Measurements from ENCODE around the gene GCLC.

GCLC gene

DNA sequence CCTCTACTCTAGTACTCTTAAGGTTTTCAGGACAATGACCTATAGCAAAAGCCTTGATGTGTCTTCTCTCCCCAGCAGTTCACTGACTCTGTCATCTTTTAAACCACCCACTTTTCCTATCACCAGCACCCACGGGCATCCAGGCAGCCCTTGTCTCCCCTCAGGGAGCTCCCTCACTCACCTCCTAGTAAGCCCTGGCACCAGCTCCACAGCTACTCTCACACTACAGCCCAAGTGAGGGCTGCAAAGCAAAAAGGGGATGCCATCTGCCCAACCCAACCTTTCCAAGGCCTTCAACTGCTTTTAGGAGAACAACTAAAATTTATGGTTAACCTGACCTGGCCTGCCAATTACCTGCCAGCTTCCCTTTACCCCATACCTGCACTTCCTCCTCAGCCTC, 26.0 kb downstream of the GCLC start:
- no peak for DNase-seq
- Histone ChIP-seq H3K36me3 (ENCODE audit: control insufficient read depth in 4 of 4, insufficient read depth in 4 of 4, low read length in 3 of 4) (peaks cover 9 to 51% (median 26%) of the 10 kb centered on the region in 4 experiments), H3K4me1 (ENCODE audit: control extremely low read depth in 1 of 4, control insufficient read depth in 4 of 4, insufficient read depth in 4 of 4, low read length in 3 of 4) (no peaks in the 10 kb centered on the region), H3K27ac (ENCODE audit: insufficient read depth in 1 of 2, low read depth in 1 of 2, low read length in 2 of 2, poor library complexity in 1 of 2, severe bottlenecking in 2 of 2) (no peak overlapping the region), H3K27me3 (replicated peaks in 2 of 5; ENCODE audit: control insufficient read depth in 4 of 5, insufficient read depth in 5 of 5, low read length in 4 of 5) (no peaks in the 10 kb centered on the region), H3K4me3 (ENCODE audit: control insufficient read depth in 1 of 7, extremely low read depth in 1 of 7, insufficient read depth in 4 of 7, low read depth in 2 of 7, low read length in 6 of 7) (no peak overlapping the region), H3K9me3 (ENCODE audit: control extremely low read depth in 1 of 5, control insufficient read depth in 4 of 5, insufficient read depth in 2 of 5, low read depth in 1 of 5, low read length in 4 of 5) (no peaks in the 10 kb centered on the region)
- ChIA-PET CTCF (interaction anchor here (1.0 to 1.8 kb wide), 4 partner anchors 21 to 26 kb away, joined by 3 to 5 read pairs (median 4); no protein-coding TSS in a partner anchor), POLR2A (no interaction called here)
- WGBS (ENCODE audit: insufficient coverage), result 100% methylated on average over 1 of the region's 1 CpG

GRCh38 chr6:53517021-53517420, 27.9 kb downstream of the GCLC start:
- no peak for DNase-seq
- POLR2A ChIA-PET, result no interaction called here
- CTCF ChIA-PET, result interaction anchor here (1.4 to 1.8 kb wide), 3 partner anchors 21 to 32 kb away, joined by 3 to 5 read pairs (median 4); no protein-coding TSS in a partner anchor
- no peak overlapping the region for H3K27ac ChIP-seq (ENCODE audit: insufficient read depth in 1 of 2, low read depth in 1 of 2, low read length in 2 of 2, poor library complexity in 1 of 2, severe bottlenecking in 2 of 2)
- no CpG with 5 or more reads among the region's 2 CpGs for WGBS (ENCODE audit: insufficient coverage)
- H3K36me3 ChIP-seq (ENCODE audit: control insufficient read depth in 4 of 4, insufficient read depth in 4 of 4, low read length in 3 of 4), result peaks cover 9 to 62% (median 32%) of the 10 kb centered on the region in 4 experiments
- no peak overlapping the region for H3K4me3 ChIP-seq (ENCODE audit: control insufficient read depth in 1 of 7, extremely low read depth in 1 of 7, insufficient read depth in 4 of 7, low read depth in 2 of 7, low read length in 6 of 7)
- H3K9me3 ChIP-seq (ENCODE audit: control extremely low read depth in 1 of 5, control insufficient read depth in 4 of 5, insufficient read depth in 2 of 5, low read depth in 1 of 5, low read length in 4 of 5), result no peaks in the 10 kb centered on the region
- no peaks in the 10 kb centered on the region for H3K4me1 ChIP-seq (ENCODE audit: control extremely low read depth in 1 of 4, control insufficient read depth in 4 of 4, insufficient read depth in 4 of 4, low read length in 3 of 4)
- H3K27me3 ChIP-seq (replicated peaks in 2 of 5; ENCODE audit: control insufficient read depth in 4 of 5, insufficient read depth in 5 of 5, low read length in 4 of 5), result no peaks in the 10 kb centered on the region

- POLR2A ChIA-PET, result no interaction called here
- H3K27ac ChIP-seq (ENCODE audit: insufficient read depth in 1 of 2, low read depth in 1 of 2, low read length in 2 of 2, poor library complexity in 1 of 2, severe bottlenecking in 2 of 2), result no peak overlapping the region
- 100% methylated on average over 3 of the region's 3 CpGs for WGBS (ENCODE audit: insufficient coverage)
- CTCF ChIA-PET, result no interaction called here
- H3K4me3 ChIP-seq (ENCODE audit: control insufficient read depth in 1 of 7, extremely low read depth in 1 of 7, insufficient read depth in 4 of 7, low read depth in 2 of 7, low read length in 6 of 7), result no peak overlapping the region
- no peaks in the 10 kb centered on the region for H3K27me3 ChIP-seq (replicated peaks in 2 of 5; ENCODE audit: control insufficient read depth in 4 of 5, insufficient read depth in 5 of 5, low read length in 4 of 5)
- DNase-seq, result no peak
- H3K9me3 ChIP-seq (ENCODE audit: control extremely low read depth in 1 of 5, control insufficient read depth in 4 of 5, insufficient read depth in 2 of 5, low read depth in 1 of 5, low read length in 4 of 5), result no peaks in the 10 kb centered on the region
- no peaks in the 10 kb centered on the region for H3K4me1 ChIP-seq (ENCODE audit: control extremely low read depth in 1 of 4, control insufficient read depth in 4 of 4, insufficient read depth in 4 of 4, low read length in 3 of 4)
- peaks cover 9 to 66% (median 30%) of the 10 kb centered on the region in 4 experiments for H3K36me3 ChIP-seq (ENCODE audit: control insufficient read depth in 4 of 4, insufficient read depth in 4 of 4, low read length in 3 of 4)
These were observed 30.2 kb downstream of the GCLC start for GRCh38 chr6:53514677-53515076.

DNA sequence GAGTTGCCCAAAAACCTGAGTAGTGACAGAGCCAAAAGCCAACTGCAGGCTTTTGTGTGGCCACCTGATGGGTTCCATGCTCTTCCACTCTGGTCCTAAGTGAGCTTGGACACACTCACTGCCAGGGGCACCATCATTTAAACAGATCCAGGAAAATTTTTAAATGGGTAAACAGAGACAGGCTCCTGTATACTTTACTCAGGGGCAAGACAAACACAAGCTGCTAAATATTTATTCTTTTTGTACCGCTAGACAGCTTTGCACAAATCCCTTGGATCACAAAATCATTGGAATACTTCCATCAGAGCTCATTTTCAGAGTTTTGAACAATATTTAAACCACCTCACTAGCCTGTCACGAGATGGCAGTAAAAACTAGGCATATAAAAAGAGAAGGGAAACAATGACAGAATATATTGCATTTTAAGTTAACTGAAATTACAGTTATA, 31.4 kb downstream of the GCLC start:
- Histone ChIP-seq H3K4me1 (ENCODE audit: control extremely low read depth in 1 of 4, control insufficient read depth in 4 of 4, insufficient read depth in 4 of 4, low read length in 3 of 4) (no peaks in the 10 kb centered on the region), H3K4me3 (ENCODE audit: control insufficient read depth in 1 of 7, extremely low read depth in 1 of 7, insufficient read depth in 4 of 7, low read depth in 2 of 7, low read length in 6 of 7) (no peak overlapping the region), H3K9me3 (ENCODE audit: control extremely low read depth in 1 of 5, control insufficient read depth in 4 of 5, insufficient read depth in 2 of 5, low read depth in 1 of 5, low read length in 4 of 5) (no peaks in the 10 kb centered on the region), H3K27me3 (replicated peaks in 2 of 5; ENCODE audit: control insufficient read depth in 4 of 5, insufficient read depth in 5 of 5, low read length in 4 of 5) (no peaks in the 10 kb centered on the region), H3K36me3 (ENCODE audit: control insufficient read depth in 4 of 4, insufficient read depth in 4 of 4, low read length in 3 of 4) (peaks cover 9 to 70% (median 25%) of the 10 kb centered on the region in 4 experiments), H3K27ac (ENCODE audit: insufficient read depth in 1 of 2, low read depth in 1 of 2, low read length in 2 of 2, poor library complexity in 1 of 2, severe bottlenecking in 2 of 2) (no peak overlapping the region)
- DNase-seq, result no peak
- WGBS (ENCODE audit: insufficient coverage), result 100% methylated on average over 1 of the region's 2 CpGs
- CTCF ChIA-PET, result interaction anchor here (1.2 to 2.2 kb wide), 2 partner anchors 10 to 11 kb away, joined by 3 to 6 read pairs; no protein-coding TSS in a partner anchor
- POLR2A ChIA-PET, result no interaction called here

DNA sequence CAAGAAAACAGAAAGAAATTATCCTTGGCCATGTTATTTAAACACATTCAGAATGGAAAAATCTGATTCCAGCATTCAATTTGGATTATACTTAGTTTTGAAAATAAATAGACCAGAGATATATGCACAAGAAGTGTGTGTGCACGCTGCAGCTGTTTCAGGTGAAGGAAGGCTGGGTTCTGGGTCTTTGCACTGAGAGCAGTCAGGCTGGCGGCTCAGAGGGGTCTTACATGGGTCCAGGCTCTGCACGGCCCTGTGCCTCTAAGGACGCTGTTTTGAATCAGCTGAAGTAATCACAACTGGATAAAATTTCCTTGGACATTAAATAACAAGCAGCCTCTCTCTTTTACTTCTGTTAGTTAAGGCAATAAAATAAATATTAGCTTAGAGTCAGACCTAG, 31.8 kb downstream of the GCLC start:
- CTCF ChIA-PET, result interaction anchor here (1.0 to 2.2 kb wide), 5 partner anchors 9 to 217 kb away, joined by 3 to 6 read pairs (median 3); no protein-coding TSS in a partner anchor
- Histone ChIP-seq H3K36me3 (ENCODE audit: control insufficient read depth in 4 of 4, insufficient read depth in 4 of 4, low read length in 3 of 4) (peaks cover 9 to 70% (median 29%) of the 10 kb centered on the region in 4 experiments), H3K27me3 (replicated peaks in 2 of 5; ENCODE audit: control insufficient read depth in 4 of 5, insufficient read depth in 5 of 5, low read length in 4 of 5) (no peaks in the 10 kb centered on the region), H3K4me1 (ENCODE audit: control extremely low read depth in 1 of 4, control insufficient read depth in 4 of 4, insufficient read depth in 4 of 4, low read length in 3 of 4) (no peaks in the 10 kb centered on the region), H3K27ac (ENCODE audit: insufficient read depth in 1 of 2, low read depth in 1 of 2, low read length in 2 of 2, poor library complexity in 1 of 2, severe bottlenecking in 2 of 2) (no peak overlapping the region), H3K9me3 (ENCODE audit: control extremely low read depth in 1 of 5, control insufficient read depth in 4 of 5, insufficient read depth in 2 of 5, low read depth in 1 of 5, low read length in 4 of 5) (no peaks in the 10 kb centered on the region), H3K4me3 (ENCODE audit: control insufficient read depth in 1 of 7, extremely low read depth in 1 of 7, insufficient read depth in 4 of 7, low read depth in 2 of 7, low read length in 6 of 7) (no peak overlapping the region)
- POLR2A ChIA-PET, result no interaction called here
- WGBS (ENCODE audit: insufficient coverage), result 100% methylated on average over 2 of the region's 4 CpGs
- DNase-seq, result no peak

GRCh38 chr6:53512626-53513025, 32.3 kb downstream of the GCLC start:
- Histone ChIP-seq H3K4me1 (ENCODE audit: control extremely low read depth in 1 of 4, control insufficient read depth in 4 of 4, insufficient read depth in 4 of 4, low read length in 3 of 4) (no peaks in the 10 kb centered on the region), H3K36me3 (ENCODE audit: control insufficient read depth in 4 of 4, insufficient read depth in 4 of 4, low read length in 3 of 4) (peaks cover 9 to 70% (median 30%) of the 10 kb centered on the region in 4 experiments), H3K27ac (ENCODE audit: insufficient read depth in 1 of 2, low read depth in 1 of 2, low read length in 2 of 2, poor library complexity in 1 of 2, severe bottlenecking in 2 of 2) (no peak overlapping the region), H3K9me3 (ENCODE audit: control extremely low read depth in 1 of 5, control insufficient read depth in 4 of 5, insufficient read depth in 2 of 5, low read depth in 1 of 5, low read length in 4 of 5) (no peaks in the 10 kb centered on the region), H3K4me3 (ENCODE audit: control insufficient read depth in 1 of 7, extremely low read depth in 1 of 7, insufficient read depth in 4 of 7, low read depth in 2 of 7, low read length in 6 of 7) (no peak overlapping the region), H3K27me3 (replicated peaks in 2 of 5; ENCODE audit: control insufficient read depth in 4 of 5, insufficient read depth in 5 of 5, low read length in 4 of 5) (no peaks in the 10 kb centered on the region)
- DNase-seq, result no peak
- no CpG with 5 or more reads among the region's 4 CpGs for WGBS (ENCODE audit: insufficient coverage)
- ChIA-PET CTCF (interaction anchor here (1.0 to 2.2 kb wide), 5 partner anchors 9 to 217 kb away, joined by 3 to 6 read pairs (median 3); no protein-coding TSS in a partner anchor), POLR2A (no interaction called here)

DNA sequence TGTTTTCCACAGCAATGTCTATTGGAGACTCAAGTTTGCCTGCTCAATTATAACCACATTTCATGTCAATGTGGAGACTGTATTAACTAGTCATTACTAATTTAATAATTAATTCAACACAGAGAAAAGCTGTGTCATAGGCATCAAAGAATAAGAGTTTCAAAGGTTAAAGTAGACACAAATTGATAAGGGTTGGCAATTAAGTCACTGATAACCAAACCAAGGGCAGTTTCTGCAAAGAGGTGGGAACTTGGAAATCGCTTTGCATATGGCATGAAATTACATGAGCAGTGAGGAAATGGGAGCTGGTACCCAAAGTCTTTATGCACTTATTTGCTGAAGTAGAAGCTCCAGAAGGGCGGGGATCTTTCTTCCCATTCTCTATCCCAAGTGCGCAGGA, 34.2 kb downstream of the GCLC start:
- no peak for DNase-seq
- no CpG with 5 or more reads among the region's 3 CpGs for WGBS (ENCODE audit: insufficient coverage)
- Histone ChIP-seq H3K27ac (ENCODE audit: insufficient read depth in 1 of 2, low read depth in 1 of 2, low read length in 2 of 2, poor library complexity in 1 of 2, severe bottlenecking in 2 of 2) (no peak overlapping the region), H3K9me3 (ENCODE audit: control extremely low read depth in 1 of 5, control insufficient read depth in 4 of 5, insufficient read depth in 2 of 5, low read depth in 1 of 5, low read length in 4 of 5) (no peaks in the 10 kb centered on the region), H3K27me3 (replicated peaks in 2 of 5; ENCODE audit: control insufficient read depth in 4 of 5, insufficient read depth in 5 of 5, low read length in 4 of 5) (no peaks in the 10 kb centered on the region), H3K4me3 (ENCODE audit: control insufficient read depth in 1 of 7, extremely low read depth in 1 of 7, insufficient read depth in 4 of 7, low read depth in 2 of 7, low read length in 6 of 7) (no peak overlapping the region), H3K36me3 (ENCODE audit: control insufficient read depth in 4 of 4, insufficient read depth in 4 of 4, low read length in 3 of 4) (peaks cover 8 to 69% (median 39%) of the 10 kb centered on the region in 4 experiments), H3K4me1 (ENCODE audit: control extremely low read depth in 1 of 4, control insufficient read depth in 4 of 4, insufficient read depth in 4 of 4, low read length in 3 of 4) (no peaks in the 10 kb centered on the region)
- ChIA-PET POLR2A (interaction anchor here (0.6 kb wide), 1 partner anchor 157 kb away, joined by 3 read pairs; no protein-coding TSS in a partner anchor), CTCF (interaction anchor here (0.7 to 2.3 kb wide), 6 partner anchors 10 to 195 kb away, joined by 3 to 7 read pairs (median 3); no protein-coding TSS in a partner anchor)

All from common myeloid progenitor, CD34-positive (primary cell).